ENCODE measurements around the gene SDF4. TPM values are rescaled to one million over a fixed set of nuclear protein-coding genes. Genes with fewer than 3 reads are reported as not detected.

Gene SDF4
- total RNA-seq, 1 donor from 2014 or later: 164 TPM

Other genes starting within 250 kb of the SDF4 start
- gene PERM1, start 249.9 kb downstream of the SDF4 start, total RNA-seq: not detected in 2 replicates
- 2.0 and 3.1 TPM in 2 replicates for gene HES4, start 231.9 kb downstream of the SDF4 start, total RNA-seq
- 31.9 and 33.8 TPM in 2 replicates for gene ISG15, start 218.5 kb downstream of the SDF4 start, total RNA-seq
- 27.6 and 29.2 TPM in 2 replicates for gene AGRN, start 211.9 kb downstream of the SDF4 start, total RNA-seq
- not detected in 2 replicates for gene RNF223, start 157.7 kb downstream of the SDF4 start, total RNA-seq
- gene C1orf159, start 115.9 kb downstream of the SDF4 start, total RNA-seq: 20.5 and 22.1 TPM in 2 replicates
- gene TTLL10, start 58.1 kb downstream of the SDF4 start, total RNA-seq: not detected in 2 replicates
- 219 and 231 TPM in 2 replicates for gene TNFRSF18, start 25.4 kb downstream of the SDF4 start, total RNA-seq
- gene TNFRSF4, start 17.8 kb downstream of the SDF4 start, total RNA-seq: 441 and 458 TPM in 2 replicates
- 34.6 and 35.8 TPM in 2 replicates for gene B3GALT6, start 236 bp upstream of the SDF4 start, total RNA-seq
- gene C1QTNF12, start 14.7 kb upstream of the SDF4 start, total RNA-seq: 3.5 and 3.7 TPM in 2 replicates
- 79.3 and 81.0 TPM in 2 replicates for gene UBE2J2, start 41.9 kb upstream of the SDF4 start, total RNA-seq
- 3.5 and 4.1 TPM in 2 replicates for gene SCNN1D, start 48.4 kb upstream of the SDF4 start, total RNA-seq
- gene ACAP3, start 75.9 kb upstream of the SDF4 start, total RNA-seq: 43.4 and 50.1 TPM in 2 replicates
- gene PUSL1, start 76.6 kb upstream of the SDF4 start, total RNA-seq: 31.6 and 31.8 TPM in 2 replicates
- 127 and 138 TPM in 2 replicates for gene INTS11, start 92.7 kb upstream of the SDF4 start, total RNA-seq
- gene CPTP, start 92.8 kb upstream of the SDF4 start, total RNA-seq: 12.1 and 13.1 TPM in 2 replicates
- 0.32 and 0.44 TPM in 2 replicates for gene TAS1R3, start 99.3 kb upstream of the SDF4 start, total RNA-seq
- 53.8 and 60.7 TPM in 2 replicates for gene DVL1, start 117.4 kb upstream of the SDF4 start, total RNA-seq
- gene MXRA8, start 126.6 kb upstream of the SDF4 start, total RNA-seq: 0.21 TPM in 1 of 2 replicates, not detected in the other
- gene AURKAIP1, start 143.2 kb upstream of the SDF4 start, total RNA-seq: 133 TPM in 2 replicates
- gene CCNL2, start 167.3 kb upstream of the SDF4 start, total RNA-seq: 123 and 124 TPM in 2 replicates
- gene MRPL20, start 175.3 kb upstream of the SDF4 start, total RNA-seq: 143 and 154 TPM in 2 replicates
- gene ANKRD65, start 189.3 kb upstream of the SDF4 start, total RNA-seq: not detected in 2 replicates
- 4.0 and 4.7 TPM in 2 replicates for gene VWA1, start 203.7 kb upstream of the SDF4 start, total RNA-seq
- 0.53 and 0.62 TPM in 2 replicates for gene ATAD3C, start 217.7 kb upstream of the SDF4 start, total RNA-seq
- 68.0 and 70.9 TPM in 2 replicates for gene ATAD3B, start 239.8 kb upstream of the SDF4 start, total RNA-seq

Measured in activated T-helper 2 cell treated with anti-CD3 and anti-CD28 coated beads, Interferon-gamma antibody, Interleukin-2, Interleukin-4, amounts not matched to agents 10 μg/mL and 5 μg/mL and 100 μg/mL, durations not matched to agents 14 hours and 24 hours and 36 hours (primary cell).